DOHH2 (cell line): Measurements from ENCODE around the gene KCNMA1.

ENCODE experiments used
- H3F3A ChIP-seq: fragments of 200-600 bp; sonication (generic), shearing (Covaris generic); 2 replicates; pipeline ENCODE4 v1.6.0; 2016; ENCODE audit warnings: antibody characterized with exemption, mild to moderate bottlenecking; ENCODE audit not compliant: control insufficient read depth, insufficient read depth
- H3K27ac ChIP-seq: fragments of 200-600 bp; sonication (generic); 2 replicates; pipeline ENCODE4 v1.5.1; 2014; ENCODE audit warnings: low read depth, mild to moderate bottlenecking, low read length, moderate library complexity
- H3K27me3 ChIP-seq: fragments of 200-600 bp; sonication (generic); 2 replicates; pipeline ENCODE4 v1.6.1; 2014; ENCODE audit warnings: mild to moderate bottlenecking, low read length, mixed read lengths; ENCODE audit not compliant: control insufficient read depth
- H3K36me3 ChIP-seq: fragments of 200-600 bp; sonication (generic); 2 replicates; pipeline ENCODE4 v1.6.1; 2014; ENCODE audit warnings: mild to moderate bottlenecking, low read length, moderate library complexity, mixed read lengths; ENCODE audit not compliant: control insufficient read depth
- H3K4me1 ChIP-seq: fragments of 200-600 bp; sonication (generic); 2 replicates; pipeline ENCODE4 v1.6.1; 2014; ENCODE audit warnings: mild to moderate bottlenecking, low read length, mixed read lengths; ENCODE audit not compliant: control insufficient read depth
- H3K4me2 ChIP-seq: fragments of 200-600 bp; sonication (generic); 2 replicates; pipeline ENCODE4 v1.6.0; 2014; ENCODE audit warnings: mild to moderate bottlenecking, low read length, moderate library complexity
- H3K4me3 ChIP-seq: fragments of 200-600 bp; sonication (generic); 2 replicates; pipeline ENCODE4 v1.5.1; 2014; ENCODE audit warnings: mild to moderate bottlenecking, low read length, mixed read lengths
- H3K79me2 ChIP-seq: fragments of 200-600 bp; sonication (generic); 2 replicates; pipeline ENCODE4 v1.6.1; 2014; ENCODE audit warnings: mild to moderate bottlenecking, low read length, mixed read lengths; ENCODE audit not compliant: control insufficient read depth
- H3K9me2 ChIP-seq: fragments of 200-600 bp; sonication (generic); replicated peaks from 2 replicates; pipeline ENCODE4 v1.6.1; 2014; ENCODE audit warnings: mild to moderate bottlenecking, low read length, mixed read lengths; ENCODE audit not compliant: control insufficient read depth
- H3K9me3 ChIP-seq: fragments of 200-600 bp; sonication (generic); 2 replicates; pipeline ENCODE4 v1.6.1; 2014; ENCODE audit warnings: antibody characterized with exemption, low read length, mixed read lengths; ENCODE audit not compliant: control insufficient read depth, insufficient read depth
- H4K20me1 ChIP-seq: fragments of 200-600 bp; sonication (generic); 2 replicates; pipeline ENCODE4 v1.6.0; 2014; ENCODE audit warnings: low read depth, mild to moderate bottlenecking, antibody characterized with exemption, low read length, moderate library complexity; ENCODE audit not compliant: control insufficient read depth, insufficient read depth
- EZH2phosphoT487 ChIP-seq: fragments of 200-600 bp; sonication (generic); IDR thresholded peaks from 2 replicates; pipeline ENCODE4 v1.6.1; 2017; ENCODE audit warnings: borderline replicate concordance, mild to moderate bottlenecking, antibody characterized with exemption, low read length, moderate library complexity, mixed read lengths
- TF ChIP-seq, protein P1 (sequence below): fragments of 200-600 bp; sonication (generic); IDR thresholded peaks from one replicate; pipeline ENCODE4 v1.5.1; 2014; ENCODE audit warnings: antibody characterized with exemption, mild to moderate bottlenecking, low read depth, low read length; ENCODE audit not compliant: poor library complexity, severe bottlenecking

KCNMA1 gene

DNA sequence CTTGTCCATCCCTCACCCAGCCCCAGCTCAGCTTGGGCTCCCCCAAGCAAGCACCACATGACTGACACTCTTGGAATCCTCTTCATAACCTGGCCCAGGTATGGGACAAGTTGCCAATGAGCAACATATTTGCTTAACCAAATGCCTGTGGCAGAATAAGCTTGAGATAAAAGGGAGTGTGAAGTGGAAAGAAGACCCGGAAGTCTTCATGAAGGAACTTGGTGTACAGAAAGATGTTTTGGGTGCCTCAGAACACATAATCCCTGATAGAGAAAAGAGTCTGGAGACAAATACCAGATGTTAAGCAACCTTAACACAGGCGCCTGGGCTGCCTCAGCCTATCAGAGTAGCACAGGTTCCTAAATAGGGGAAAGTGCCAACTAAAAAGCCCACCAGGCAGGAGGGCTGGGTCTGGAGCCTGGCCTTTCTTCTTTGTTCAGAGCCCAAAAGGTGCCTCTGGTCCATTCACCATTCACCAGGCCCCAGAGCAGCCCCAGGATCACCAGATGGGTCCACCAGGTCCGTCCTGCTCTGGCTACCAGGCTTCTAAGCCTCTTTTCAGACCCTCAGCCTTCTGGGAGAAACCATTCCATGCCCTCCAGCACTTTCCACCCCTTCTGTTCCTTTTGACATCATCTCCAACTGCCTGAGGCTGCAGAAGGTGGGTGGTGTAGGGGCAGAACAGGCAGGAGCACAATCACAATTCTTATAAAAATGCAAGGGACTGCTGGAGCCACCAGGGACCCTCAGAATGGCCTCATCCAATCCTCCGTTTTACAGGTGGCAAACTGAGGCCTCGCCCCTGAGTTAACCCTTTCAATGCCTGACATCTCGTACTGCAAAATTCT, 22.6 kb downstream of the KCNMA1 start:
- H3K4me1 ChIP-seq, result no peaks in the 10 kb centered on the region
- H3K9me3 ChIP-seq, result no peaks in the 10 kb centered on the region
- H3K27me3 ChIP-seq, result no peaks in the 10 kb centered on the region
- H3K79me2 ChIP-seq, result no peaks in the 10 kb centered on the region
- H3F3A ChIP-seq, result no peaks in the 10 kb centered on the region
- H3K4me2 ChIP-seq, result no peak overlapping the region
- H4K20me1 ChIP-seq, result no peaks in the 10 kb centered on the region
- TF ChIP-seq, protein P1, sequence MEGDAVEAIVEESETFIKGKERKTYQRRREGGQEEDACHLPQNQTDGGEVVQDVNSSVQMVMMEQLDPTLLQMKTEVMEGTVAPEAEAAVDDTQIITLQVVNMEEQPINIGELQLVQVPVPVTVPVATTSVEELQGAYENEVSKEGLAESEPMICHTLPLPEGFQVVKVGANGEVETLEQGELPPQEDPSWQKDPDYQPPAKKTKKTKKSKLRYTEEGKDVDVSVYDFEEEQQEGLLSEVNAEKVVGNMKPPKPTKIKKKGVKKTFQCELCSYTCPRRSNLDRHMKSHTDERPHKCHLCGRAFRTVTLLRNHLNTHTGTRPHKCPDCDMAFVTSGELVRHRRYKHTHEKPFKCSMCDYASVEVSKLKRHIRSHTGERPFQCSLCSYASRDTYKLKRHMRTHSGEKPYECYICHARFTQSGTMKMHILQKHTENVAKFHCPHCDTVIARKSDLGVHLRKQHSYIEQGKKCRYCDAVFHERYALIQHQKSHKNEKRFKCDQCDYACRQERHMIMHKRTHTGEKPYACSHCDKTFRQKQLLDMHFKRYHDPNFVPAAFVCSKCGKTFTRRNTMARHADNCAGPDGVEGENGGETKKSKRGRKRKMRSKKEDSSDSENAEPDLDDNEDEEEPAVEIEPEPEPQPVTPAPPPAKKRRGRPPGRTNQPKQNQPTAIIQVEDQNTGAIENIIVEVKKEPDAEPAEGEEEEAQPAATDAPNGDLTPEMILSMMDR, result no peak
- no peak for TF ChIP-seq EZH2phosphoT487
- no peaks in the 10 kb centered on the region for H3K9me2 ChIP-seq
- no peak overlapping the region for H3K4me3 ChIP-seq
- no peaks in the 10 kb centered on the region for H3K36me3 ChIP-seq
- no peak overlapping the region for H3K27ac ChIP-seq

- Histone ChIP-seq H3K4me2 (no peak overlapping the region), H3K27me3 (no peaks in the 10 kb centered on the region), H3K4me3 (no peak overlapping the region), H3K9me3 (no peaks in the 10 kb centered on the region), H3K79me2 (no peaks in the 10 kb centered on the region), H3K9me2 (no peaks in the 10 kb centered on the region), H3K4me1 (no peaks in the 10 kb centered on the region), H3F3A (no peaks in the 10 kb centered on the region), H3K27ac (no peak overlapping the region), H4K20me1 (no peaks in the 10 kb centered on the region), H3K36me3 (no peaks in the 10 kb centered on the region)
- TF ChIP-seq, protein P1, result no peak
- TF ChIP-seq EZH2phosphoT487, result no peak
Measured at GRCh38 chr10:77613476-77614130, 24.0 kb downstream of the KCNMA1 start.

- TF ChIP-seq, protein P1, result no peak
- H3K4me1 ChIP-seq, result no peaks in the 10 kb centered on the region
- no peak overlapping the region for H3K4me2 ChIP-seq
- H3K27ac ChIP-seq, result no peak overlapping the region
- H3K4me3 ChIP-seq, result no peak overlapping the region
- H3K36me3 ChIP-seq, result no peaks in the 10 kb centered on the region
- no peaks in the 10 kb centered on the region for H3K9me3 ChIP-seq
- no peaks in the 10 kb centered on the region for H3K79me2 ChIP-seq
- no peaks in the 10 kb centered on the region for H4K20me1 ChIP-seq
- H3K9me2 ChIP-seq, result no peaks in the 10 kb centered on the region
- no peaks in the 10 kb centered on the region for H3K27me3 ChIP-seq
- H3F3A ChIP-seq, result no peaks in the 10 kb centered on the region
Measured at GRCh38 chr10:77611670-77612069, 25.9 kb downstream of the KCNMA1 start.
